TTC549 (cell line): Measurements from ENCODE around the gene CFB.
A peak's percentile ranks its signal among the peaks of the same experiment; 100 is the strongest.

Source experiments
- FAIRE-seq: peaks from 2 replicates; lab custom pipeline; 2012; peaks lifted over from hg19 to GRCh38; lab: Jason Lieb, UNC

CFB gene

GRCh38 chr6:31949926-31950548 lies 4.1 kb downstream of the CFB start:
- FAIRE-seq: no peak

GRCh38 chr6:31952140-31952805 lies 6.4 kb downstream of the CFB start:
- FAIRE-seq: peak; percentile 45

- FAIRE-seq: no peak
Observed at GRCh38 chr6:31952890-31953289, 7.0 kb downstream of the CFB start.

- no peak for FAIRE-seq
Observed at GRCh38 chr6:31954511-31954910, 8.6 kb downstream of the CFB start.

- FAIRE-seq: no peak
Observed at GRCh38 chr6:31956796-31957195, 10.9 kb downstream of the CFB start.

GRCh38 chr6:31958412-31958740 lies 12.5 kb downstream of the CFB start:
- no peak for FAIRE-seq

- peak; percentile 47 for FAIRE-seq
Observed at GRCh38 chr6:31958741-31959739, 13.1 kb downstream of the CFB start, which contains the start of the genes NELFE and SKIC2. Gene NELFE (minus strand): TSS chr6:31958971. CDS start chr6:31958446, 525 bp downstream. Gene SKIC2 (plus strand): TSS chr6:31959175. CDS start chr6:31959193, 18 bp downstream.

GRCh38 chr6:31961616-31962015 lies 15.7 kb downstream of the CFB start:
- no peak for FAIRE-seq

- FAIRE-seq: no peak
Observed at GRCh38 chr6:31963921-31964320, 18.0 kb downstream of the CFB start.

GRCh38 chr6:31965700-31966099 lies 19.8 kb downstream of the CFB start:
- no peak for FAIRE-seq

GRCh38 chr6:31966506-31966905 lies 20.6 kb downstream of the CFB start:
- FAIRE-seq: no peak

GRCh38 chr6:31966997-31967925 lies 21.4 kb downstream of the CFB start:
- FAIRE-seq: no peak

- FAIRE-seq: no peak
Observed at GRCh38 chr6:31967926-31968320, 22.0 kb downstream of the CFB start.

- FAIRE-seq: no peak
Observed at GRCh38 chr6:31968326-31968725, 22.4 kb downstream of the CFB start.

- no peak for FAIRE-seq
Observed at GRCh38 chr6:31968791-31969711, 23.2 kb downstream of the CFB start.

GRCh38 chr6:31969712-31970603 lies 24.1 kb downstream of the CFB start:
- FAIRE-seq: no peak

GRCh38 chr6:31970604-31971271 lies 24.8 kb downstream of the CFB start:
- FAIRE-seq: no peak

GRCh38 chr6:31971279-31971992 lies 25.5 kb downstream of the CFB start:
- FAIRE-seq: no peak
